GM11168 (cell line): Measurements from ENCODE around the gene GPRASP1.
"Not testable (repeated sequence)": the region's sequence is repeated elsewhere in the genome, so short reads cannot be mapped to it uniquely, and the experiment has no call there.

ENCODE experiments used
- in situ Hi-C: fragments of 300-500 bp; cut with MboI; formaldehyde crosslinking; loops from one replicate; pipeline ENCODE4 v1.12.0; 2022; ENCODE audit warnings: low sequenced_read_pairs; ENCODE audit not compliant: unreplicated experiment

Gene GPRASP1

GRCh38 chrX:102651242-102652011 is at the start of gene GPRASP1:
GPRASP1 (plus strand) TSS chrX:102651483; CDS start chrX:102653914, 2,431 bp downstream.
- in situ Hi-C loops: no loop called here

GRCh38 chrX:102604327-102604726 is 47.0 kb upstream of the GPRASP1 start:
- in situ Hi-C loops: no loop called here

- in situ Hi-C loops: no loop called here
Measured at GRCh38 chrX:102606115-102606514, 45.2 kb upstream of the GPRASP1 start.

GRCh38 chrX:102610905-102611304 is 40.4 kb upstream of the GPRASP1 start:
- in situ Hi-C loops: no loop called here

- in situ Hi-C loops: no loop called here
Measured at GRCh38 chrX:102624105-102624504, 27.2 kb upstream of the GPRASP1 start.

- in situ Hi-C loops: no loop called here
Measured at GRCh38 chrX:102627640-102628039, 23.6 kb upstream of the GPRASP1 start.

GRCh38 chrX:102637561-102637960 is 13.7 kb upstream of the GPRASP1 start:
- in situ Hi-C loops: no loop called here

- in situ Hi-C loops: no loop called here
Measured at GRCh38 chrX:102650903-102651241, 411 bp upstream of the GPRASP1 start.

GRCh38 chrX:102652031-102652688 is 877 bp downstream of the GPRASP1 start:
- in situ Hi-C loops: no loop called here

GRCh38 chrX:102654696-102655095 is 3.4 kb downstream of the GPRASP1 start:
- in situ Hi-C loops: no loop called here

GRCh38 chrX:102658556-102658955 is 7.3 kb downstream of the GPRASP1 start:
- in situ Hi-C loops: no loop called here

- in situ Hi-C loops: no loop called here
Measured at GRCh38 chrX:102659790-102660757, 8.8 kb downstream of the GPRASP1 start.

GRCh38 chrX:102663820-102664219 is 12.5 kb downstream of the GPRASP1 start:
- in situ Hi-C loops: not testable (repeated sequence)

- in situ Hi-C loops: not testable (repeated sequence)
Measured at GRCh38 chrX:102667034-102667433, 15.8 kb downstream of the GPRASP1 start.

- in situ Hi-C loops: no loop called here
Measured at GRCh38 chrX:102669526-102669925, 18.2 kb downstream of the GPRASP1 start.

GRCh38 chrX:102672856-102673255 is 21.6 kb downstream of the GPRASP1 start:
- in situ Hi-C loops: no loop called here

- in situ Hi-C loops: not testable (repeated sequence)
Measured at GRCh38 chrX:102677479-102677878, 26.2 kb downstream of the GPRASP1 start.

GRCh38 chrX:102684772-102685520 is 33.7 kb downstream of the GPRASP1 start:
- in situ Hi-C loops: no loop called here

GRCh38 chrX:102694749-102695148 is 43.5 kb downstream of the GPRASP1 start:
- in situ Hi-C loops: no loop called here

- in situ Hi-C loops: no loop called here
Measured at GRCh38 chrX:102696306-102696705, 45.0 kb downstream of the GPRASP1 start.
